ENCODE data around the gene ARMH3.

- no peak for TF ChIP-seq CTCF (conservative IDR thresholded peaks at IDR 0.05; ENCODE audit: low read depth in 2 of 2)
- TF ChIP-seq, protein P1, sequence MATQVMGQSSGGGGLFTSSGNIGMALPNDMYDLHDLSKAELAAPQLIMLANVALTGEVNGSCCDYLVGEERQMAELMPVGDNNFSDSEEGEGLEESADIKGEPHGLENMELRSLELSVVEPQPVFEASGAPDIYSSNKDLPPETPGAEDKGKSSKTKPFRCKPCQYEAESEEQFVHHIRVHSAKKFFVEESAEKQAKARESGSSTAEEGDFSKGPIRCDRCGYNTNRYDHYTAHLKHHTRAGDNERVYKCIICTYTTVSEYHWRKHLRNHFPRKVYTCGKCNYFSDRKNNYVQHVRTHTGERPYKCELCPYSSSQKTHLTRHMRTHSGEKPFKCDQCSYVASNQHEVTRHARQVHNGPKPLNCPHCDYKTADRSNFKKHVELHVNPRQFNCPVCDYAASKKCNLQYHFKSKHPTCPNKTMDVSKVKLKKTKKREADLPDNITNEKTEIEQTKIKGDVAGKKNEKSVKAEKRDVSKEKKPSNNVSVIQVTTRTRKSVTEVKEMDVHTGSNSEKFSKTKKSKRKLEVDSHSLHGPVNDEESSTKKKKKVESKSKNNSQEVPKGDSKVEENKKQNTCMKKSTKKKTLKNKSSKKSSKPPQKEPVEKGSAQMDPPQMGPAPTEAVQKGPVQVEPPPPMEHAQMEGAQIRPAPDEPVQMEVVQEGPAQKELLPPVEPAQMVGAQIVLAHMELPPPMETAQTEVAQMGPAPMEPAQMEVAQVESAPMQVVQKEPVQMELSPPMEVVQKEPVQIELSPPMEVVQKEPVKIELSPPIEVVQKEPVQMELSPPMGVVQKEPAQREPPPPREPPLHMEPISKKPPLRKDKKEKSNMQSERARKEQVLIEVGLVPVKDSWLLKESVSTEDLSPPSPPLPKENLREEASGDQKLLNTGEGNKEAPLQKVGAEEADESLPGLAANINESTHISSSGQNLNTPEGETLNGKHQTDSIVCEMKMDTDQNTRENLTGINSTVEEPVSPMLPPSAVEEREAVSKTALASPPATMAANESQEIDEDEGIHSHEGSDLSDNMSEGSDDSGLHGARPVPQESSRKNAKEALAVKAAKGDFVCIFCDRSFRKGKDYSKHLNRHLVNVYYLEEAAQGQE (IDR thresholded peaks at IDR 0.05; ENCODE audit: unreplicated experiment): no peak
- no peak for TF ChIP-seq POLR2AphosphoS5 (IDR thresholded peaks at IDR 0.05; ENCODE audit: low read depth)
- no peak for TF ChIP-seq EZH2 (IDR thresholded peaks at IDR 0.05; ENCODE audit: low read depth, unreplicated experiment)
- no peak for TF ChIP-seq JUNB (IDR thresholded peaks at IDR 0.05; ENCODE audit: unreplicated experiment)
- no peak for TF ChIP-seq CREB1 (CRISPR knock-in tag; IDR thresholded peaks at IDR 0.05; ENCODE audit: low read depth)
- TF ChIP-seq EZH2phosphoT487 (IDR thresholded peaks at IDR 0.05; ENCODE audit: unreplicated experiment): no peak
- TF ChIP-seq, protein P2, sequence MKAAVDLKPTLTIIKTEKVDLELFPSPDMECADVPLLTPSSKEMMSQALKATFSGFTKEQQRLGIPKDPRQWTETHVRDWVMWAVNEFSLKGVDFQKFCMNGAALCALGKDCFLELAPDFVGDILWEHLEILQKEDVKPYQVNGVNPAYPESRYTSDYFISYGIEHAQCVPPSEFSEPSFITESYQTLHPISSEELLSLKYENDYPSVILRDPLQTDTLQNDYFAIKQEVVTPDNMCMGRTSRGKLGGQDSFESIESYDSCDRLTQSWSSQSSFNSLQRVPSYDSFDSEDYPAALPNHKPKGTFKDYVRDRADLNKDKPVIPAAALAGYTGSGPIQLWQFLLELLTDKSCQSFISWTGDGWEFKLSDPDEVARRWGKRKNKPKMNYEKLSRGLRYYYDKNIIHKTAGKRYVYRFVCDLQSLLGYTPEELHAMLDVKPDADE (IDR thresholded peaks at IDR 0.05): no peak
- no peak for TF ChIP-seq NANOG (IDR thresholded peaks at IDR 0.05; ENCODE audit: borderline replicate concordance)
- no peak for TF ChIP-seq STAT1 (IDR thresholded peaks at IDR 0.05; ENCODE audit: unreplicated experiment)
- TF ChIP-seq, protein P3, sequence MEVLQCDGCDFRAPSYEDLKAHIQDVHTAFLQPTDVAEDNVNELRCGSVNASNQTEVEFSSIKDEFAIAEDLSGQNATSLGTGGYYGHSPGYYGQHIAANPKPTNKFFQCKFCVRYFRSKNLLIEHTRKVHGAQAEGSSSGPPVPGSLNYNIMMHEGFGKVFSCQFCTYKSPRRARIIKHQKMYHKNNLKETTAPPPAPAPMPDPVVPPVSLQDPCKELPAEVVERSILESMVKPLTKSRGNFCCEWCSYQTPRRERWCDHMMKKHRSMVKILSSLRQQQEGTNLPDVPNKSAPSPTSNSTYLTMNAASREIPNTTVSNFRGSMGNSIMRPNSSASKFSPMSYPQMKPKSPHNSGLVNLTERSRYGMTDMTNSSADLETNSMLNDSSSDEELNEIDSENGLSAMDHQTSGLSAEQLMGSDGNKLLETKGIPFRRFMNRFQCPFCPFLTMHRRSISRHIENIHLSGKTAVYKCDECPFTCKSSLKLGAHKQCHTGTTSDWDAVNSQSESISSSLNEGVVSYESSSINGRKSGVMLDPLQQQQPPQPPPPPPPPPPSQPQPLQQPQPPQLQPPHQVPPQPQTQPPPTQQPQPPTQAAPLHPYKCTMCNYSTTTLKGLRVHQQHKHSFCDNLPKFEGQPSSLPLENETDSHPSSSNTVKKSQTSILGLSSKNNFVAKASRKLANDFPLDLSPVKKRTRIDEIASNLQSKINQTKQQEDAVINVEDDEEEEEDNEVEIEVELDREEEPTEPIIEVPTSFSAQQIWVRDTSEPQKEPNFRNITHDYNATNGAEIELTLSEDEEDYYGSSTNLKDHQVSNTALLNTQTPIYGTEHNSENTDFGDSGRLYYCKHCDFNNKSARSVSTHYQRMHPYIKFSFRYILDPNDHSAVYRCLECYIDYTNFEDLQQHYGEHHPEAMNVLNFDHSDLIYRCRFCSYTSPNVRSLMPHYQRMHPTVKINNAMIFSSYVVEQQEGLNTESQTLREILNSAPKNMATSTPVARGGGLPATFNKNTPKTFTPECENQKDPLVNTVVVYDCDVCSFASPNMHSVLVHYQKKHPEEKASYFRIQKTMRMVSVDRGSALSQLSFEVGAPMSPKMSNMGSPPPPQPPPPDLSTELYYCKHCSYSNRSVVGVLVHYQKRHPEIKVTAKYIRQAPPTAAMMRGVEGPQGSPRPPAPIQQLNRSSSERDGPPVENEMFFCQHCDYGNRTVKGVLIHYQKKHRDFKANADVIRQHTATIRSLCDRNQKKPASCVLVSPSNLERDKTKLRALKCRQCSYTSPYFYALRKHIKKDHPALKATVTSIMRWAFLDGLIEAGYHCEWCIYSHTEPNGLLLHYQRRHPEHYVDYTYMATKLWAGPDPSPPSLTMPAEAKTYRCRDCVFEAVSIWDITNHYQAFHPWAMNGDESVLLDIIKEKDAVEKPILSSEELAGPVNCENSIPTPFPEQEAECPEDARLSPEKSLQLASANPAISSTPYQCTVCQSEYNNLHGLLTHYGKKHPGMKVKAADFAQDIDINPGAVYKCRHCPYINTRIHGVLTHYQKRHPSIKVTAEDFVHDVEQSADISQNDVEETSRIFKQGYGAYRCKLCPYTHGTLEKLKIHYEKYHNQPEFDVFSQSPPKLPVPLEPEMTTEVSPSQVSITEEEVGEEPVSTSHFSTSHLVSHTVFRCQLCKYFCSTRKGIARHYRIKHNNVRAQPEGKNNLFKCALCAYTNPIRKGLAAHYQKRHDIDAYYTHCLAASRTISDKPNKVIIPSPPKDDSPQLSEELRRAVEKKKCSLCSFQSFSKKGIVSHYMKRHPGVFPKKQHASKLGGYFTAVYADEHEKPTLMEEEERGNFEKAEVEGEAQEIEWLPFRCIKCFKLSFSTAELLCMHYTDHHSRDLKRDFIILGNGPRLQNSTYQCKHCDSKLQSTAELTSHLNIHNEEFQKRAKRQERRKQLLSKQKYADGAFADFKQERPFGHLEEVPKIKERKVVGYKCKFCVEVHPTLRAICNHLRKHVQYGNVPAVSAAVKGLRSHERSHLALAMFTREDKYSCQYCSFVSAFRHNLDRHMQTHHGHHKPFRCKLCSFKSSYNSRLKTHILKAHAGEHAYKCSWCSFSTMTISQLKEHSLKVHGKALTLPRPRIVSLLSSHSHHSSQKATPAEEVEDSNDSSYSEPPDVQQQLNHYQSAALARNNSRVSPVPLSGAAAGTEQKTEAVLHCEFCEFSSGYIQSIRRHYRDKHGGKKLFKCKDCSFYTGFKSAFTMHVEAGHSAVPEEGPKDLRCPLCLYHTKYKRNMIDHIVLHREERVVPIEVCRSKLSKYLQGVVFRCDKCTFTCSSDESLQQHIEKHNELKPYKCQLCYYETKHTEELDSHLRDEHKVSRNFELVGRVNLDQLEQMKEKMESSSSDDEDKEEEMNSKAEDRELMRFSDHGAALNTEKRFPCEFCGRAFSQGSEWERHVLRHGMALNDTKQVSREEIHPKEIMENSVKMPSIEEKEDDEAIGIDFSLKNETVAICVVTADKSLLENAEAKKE (CRISPR knock-in tag; IDR thresholded peaks at IDR 0.05): no peak
These were observed 9.9 kb downstream of the ARMH3 start for GRCh38 chr10:102046095-102046494.
